Activated T-cell treated with anti-CD3 and anti-CD28 coated beads for 1 hour (primary cell): Measurements from ENCODE around the gene NXN.

Experiments used
- DNase-seq: peaks from one replicate; pipeline ENCODE4 v3.0.0-alpha.2; 2020; ENCODE audit warnings: low read depth

NXN gene

GRCh38 chr17:979539-980405 lies at the start of gene NXN:
Gene NXN (minus strand): TSS chr17:979776.
- DNase-seq, result peak; percentile 91

- no peak for DNase-seq
These were observed 47.5 kb upstream of the NXN start for GRCh38 chr17:1027044-1027443.

DNA sequence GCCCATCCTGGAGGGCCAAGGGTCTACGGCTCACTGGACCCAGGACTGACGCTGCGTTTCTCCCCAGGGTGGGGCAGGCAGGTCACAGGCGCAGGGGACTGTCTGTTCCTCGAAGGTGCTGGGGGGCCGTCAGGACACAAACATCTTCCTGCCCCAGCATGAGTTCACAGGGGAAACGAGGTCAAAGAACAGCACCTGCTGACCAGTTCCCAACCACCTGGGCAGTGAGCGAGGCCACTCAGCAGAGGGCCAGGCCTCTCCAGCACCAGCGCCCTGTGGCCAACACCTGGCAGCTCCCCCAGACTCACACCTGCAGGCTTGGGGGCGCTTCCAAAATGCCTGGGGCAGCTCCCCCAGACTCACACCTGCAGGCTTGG lies 47.0 kb upstream of the NXN start:
- no peak for DNase-seq

DNA sequence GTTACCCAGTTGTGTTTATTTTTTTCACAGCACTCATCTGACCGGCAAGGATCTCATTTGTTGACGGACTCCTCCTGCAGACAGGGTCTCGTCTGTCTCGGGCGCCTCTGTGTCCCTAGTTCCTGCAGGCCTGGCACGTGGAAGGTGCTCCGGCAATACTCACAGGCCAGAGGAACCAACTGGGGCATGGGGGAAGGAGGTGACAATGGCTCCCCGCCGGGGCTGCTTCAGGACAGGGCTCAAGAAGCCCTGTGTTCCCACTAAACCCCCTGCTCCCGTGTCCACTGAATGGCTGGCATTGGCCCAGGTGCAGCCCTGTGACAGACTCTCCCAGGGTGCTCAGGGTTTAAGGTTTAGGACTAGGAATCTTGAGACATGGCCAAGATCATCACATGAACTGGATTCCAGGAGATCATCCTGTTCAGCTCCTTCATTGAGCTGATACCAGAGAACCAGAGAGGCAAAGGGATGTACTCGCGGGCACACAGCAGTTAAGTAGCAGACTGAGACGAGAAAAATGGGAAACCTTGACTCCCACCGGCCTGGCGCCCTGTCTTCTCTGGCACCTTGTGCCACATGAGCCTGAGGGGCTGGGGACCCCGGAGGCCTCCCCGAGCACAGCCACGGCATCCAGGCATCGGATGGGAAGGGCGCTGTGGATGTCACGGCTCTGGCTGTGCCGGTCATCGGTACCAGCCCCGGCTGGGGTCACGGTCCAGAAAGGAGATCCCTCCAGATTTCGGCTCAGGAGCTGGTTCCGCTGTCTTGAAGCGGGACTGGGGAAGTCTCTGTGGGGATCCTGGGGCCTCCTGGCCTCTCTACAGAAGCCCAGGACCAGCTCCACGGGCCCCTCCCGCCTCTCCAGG lies 46.4 kb upstream of the NXN start:
- no peak for DNase-seq

DNA sequence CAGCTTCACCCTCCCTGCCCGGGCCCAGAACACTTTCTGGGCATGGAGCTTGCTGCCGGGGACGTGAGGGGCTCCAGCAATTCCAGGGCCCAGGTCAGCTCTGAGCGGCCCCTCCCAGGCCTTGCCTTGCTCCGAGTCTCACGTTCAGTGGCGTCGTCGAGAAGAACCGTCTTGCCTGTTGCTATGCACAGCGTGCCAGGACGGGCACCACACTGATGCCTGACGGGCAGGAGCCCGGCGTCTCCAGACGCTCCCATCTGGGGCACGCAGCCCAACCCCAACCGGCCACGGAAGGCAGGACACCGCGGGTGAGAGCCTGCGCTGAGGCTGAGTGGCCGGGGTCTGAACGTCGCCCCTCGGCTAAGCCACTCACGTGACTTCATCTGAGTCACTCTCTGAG lies 44.5 kb upstream of the NXN start:
- no peak for DNase-seq

- no peak for DNase-seq
These were observed 42.9 kb upstream of the NXN start for GRCh38 chr17:1022278-1023024.

DNA sequence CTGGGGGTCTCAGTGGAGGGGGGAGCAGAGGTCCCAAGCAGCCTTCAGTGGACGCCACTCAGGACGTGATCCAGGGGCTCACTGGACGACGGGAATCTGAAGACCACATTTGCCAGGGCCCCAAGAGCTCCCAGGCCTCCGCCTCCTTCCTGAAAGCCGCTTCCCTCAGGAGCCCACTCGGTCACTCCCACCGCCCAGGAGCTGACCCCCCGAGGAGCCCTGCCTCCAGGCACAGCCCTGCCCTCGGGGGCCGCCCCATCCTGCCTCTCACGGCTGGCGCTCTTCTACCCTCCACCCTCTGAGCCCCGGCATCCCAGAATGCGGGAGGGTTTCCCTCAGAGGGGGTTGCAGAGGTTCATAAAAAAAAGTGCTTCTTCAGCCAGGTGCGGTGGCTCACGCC lies 41.6 kb upstream of the NXN start:
- DNase-seq, result no peak

DNA sequence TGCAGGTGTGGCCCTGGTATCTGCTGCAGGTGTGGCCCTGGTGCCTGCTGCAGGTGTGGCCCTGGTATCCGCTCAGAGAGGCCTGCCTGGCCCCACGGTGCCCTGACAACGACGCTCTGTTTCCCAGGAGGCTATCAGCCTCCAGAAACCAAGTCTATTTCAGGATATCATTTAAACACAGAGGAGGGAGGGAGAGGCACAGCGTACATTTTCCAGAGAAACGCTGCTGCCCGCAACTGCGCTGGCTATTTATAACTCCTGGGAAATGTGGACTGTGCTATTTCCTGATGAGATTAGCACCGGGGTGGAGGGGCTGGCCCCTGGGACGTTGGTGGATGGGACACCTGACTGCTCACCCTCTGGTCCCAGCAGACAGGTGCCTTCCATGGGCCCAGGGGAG lies 39.9 kb upstream of the NXN start:
- no peak for DNase-seq

- DNase-seq, result no peak
These were observed 39.0 kb upstream of the NXN start for GRCh38 chr17:1018547-1018946.

DNA sequence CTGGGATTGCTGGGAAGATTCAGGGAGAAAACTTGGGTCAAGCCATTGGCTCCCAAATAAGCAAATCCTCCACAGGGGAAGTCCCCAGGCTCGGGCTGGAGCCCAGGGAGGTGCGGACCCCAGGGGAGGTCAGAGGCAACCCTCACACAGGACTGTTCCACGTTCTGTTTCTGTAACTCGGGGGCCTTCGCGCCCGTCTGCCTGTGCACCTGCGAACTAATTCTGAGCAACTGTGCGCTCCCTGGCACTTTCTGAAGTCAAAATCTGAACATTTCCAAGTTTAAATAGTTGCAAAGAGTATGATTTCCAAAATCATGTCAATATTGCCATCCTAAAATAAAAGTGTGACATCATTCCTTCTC lies 34.1 kb upstream of the NXN start:
- no peak for DNase-seq

- no peak for DNase-seq
These were observed 33.5 kb upstream of the NXN start for GRCh38 chr17:1012823-1013728.

- no peak for DNase-seq
These were observed 32.5 kb upstream of the NXN start for GRCh38 chr17:1011760-1012735.

- no peak for DNase-seq
These were observed 31.6 kb upstream of the NXN start for GRCh38 chr17:1011138-1011537.

- no peak for DNase-seq
These were observed 31.0 kb upstream of the NXN start for GRCh38 chr17:1010586-1010985.

DNA sequence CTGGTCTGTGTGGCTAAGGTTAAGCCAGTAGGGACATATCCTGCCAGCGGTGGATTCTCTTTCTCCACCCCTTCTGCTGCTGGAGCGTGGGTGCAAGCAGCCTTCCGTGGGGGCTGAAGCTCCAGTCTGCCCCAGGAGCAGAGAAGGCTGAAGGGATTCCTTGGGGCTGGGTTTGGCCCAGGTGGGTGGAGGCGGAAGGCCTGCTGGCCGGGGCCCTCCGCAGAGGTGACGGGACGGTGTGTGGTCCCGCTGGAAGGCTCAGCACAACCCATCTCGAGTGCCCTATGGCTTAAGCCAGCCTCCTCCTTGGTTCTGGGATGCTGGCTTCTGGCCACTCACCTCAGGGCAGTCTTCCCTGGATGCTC lies 30.5 kb upstream of the NXN start:
- DNase-seq, result no peak

DNA sequence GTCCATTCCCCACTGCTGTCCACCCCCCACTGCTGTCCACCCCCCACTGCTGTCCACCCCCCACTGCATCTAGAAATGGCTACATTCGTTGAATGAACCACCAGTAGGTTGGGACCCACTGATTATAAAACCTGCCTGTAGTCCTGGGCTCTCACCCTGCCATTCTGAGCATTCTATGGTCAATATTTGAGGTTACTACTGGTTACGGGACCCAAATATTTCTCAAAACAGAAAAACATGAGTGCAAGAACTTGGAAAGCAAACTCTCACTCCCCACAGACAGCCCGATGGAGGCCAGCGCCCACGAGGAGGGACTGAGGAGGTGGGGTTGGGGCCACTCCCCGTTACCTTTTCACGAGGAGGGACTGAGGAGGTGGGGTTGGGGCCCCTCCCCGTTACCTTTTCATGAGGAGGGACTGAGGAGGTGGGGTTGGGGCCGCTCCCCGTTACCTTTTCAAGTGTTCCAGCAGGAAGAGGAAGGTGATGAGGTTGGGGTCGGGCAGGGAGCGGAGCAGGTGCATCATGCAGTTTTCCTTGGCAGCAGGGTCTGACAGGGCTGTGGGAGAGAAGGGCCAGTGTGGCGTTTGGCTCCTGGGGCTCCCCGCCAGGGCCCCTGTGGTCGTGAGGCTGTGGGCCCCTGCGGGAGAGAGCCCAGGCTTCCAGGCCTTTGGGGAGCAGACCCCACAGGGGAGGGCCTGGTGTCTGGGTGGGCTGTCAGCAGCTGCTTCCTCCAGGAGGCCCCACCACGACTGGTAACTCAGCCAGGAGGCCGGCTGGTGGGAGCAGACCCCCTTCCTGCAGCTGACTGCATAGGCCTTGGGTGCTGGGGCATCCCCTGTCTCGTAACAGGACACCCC lies 29.9 kb upstream of the NXN start:
- DNase-seq, result no peak

GRCh38 chr17:1008008-1008761 lies 28.6 kb upstream of the NXN start:
- no peak for DNase-seq

DNA sequence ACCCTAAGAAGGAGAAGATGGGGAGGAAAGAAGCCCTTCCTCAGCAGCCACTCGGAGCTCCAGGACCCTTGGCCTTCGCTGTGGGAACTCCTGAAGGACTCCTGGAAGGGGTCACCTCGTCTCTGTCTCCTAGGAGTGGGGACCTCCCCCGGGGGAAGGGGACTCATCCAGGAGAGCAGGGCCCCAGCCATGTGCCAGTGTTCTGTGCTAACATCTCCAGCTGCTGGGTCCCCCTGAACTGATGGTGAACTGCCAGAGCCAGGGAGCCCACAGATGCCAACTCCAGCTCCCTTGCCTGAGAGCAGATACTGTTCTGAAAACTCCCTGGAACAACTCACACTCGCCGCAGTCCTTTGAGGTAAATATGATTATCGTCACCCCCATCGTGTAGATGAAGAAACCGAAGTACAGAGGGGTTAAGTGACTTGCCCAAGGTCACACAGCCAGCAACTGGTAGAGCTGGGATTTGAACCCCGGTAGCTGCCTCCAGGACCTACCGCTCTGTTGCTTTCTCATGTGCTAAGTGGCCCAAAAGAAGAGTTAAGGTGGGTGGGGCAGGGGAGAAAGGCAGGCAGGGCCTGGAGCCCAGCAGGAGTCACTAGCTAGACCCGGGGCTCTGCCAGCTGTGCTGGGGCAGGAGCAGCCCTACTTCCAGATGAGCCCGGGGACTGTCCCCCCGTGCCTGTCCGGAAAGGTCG lies 27.9 kb upstream of the NXN start:
- DNase-seq, result no peak
